CD4-positive, CD25-positive, alpha-beta regulatory T cell (primary cell): ENCODE measurements around the gene IDNK. TPM values are rescaled to one million over a fixed set of nuclear protein-coding genes. Genes with fewer than 3 reads are reported as not detected.

ENCODE experiments used
- ATAC-seq, 2 donors: fragments of 150-1000 bp; cut with Tn5 transposase; one replicate each; pipeline ENCODE4 v1.10.0; 2021; ENCODE audit warnings: low read depth in 2 of 2, moderate number of reproducible peaks in 2 of 2, moderate library complexity in 1 of 2
- DNase-seq, 3 donors: peaks; one replicate each; pipeline versions ENCODE4 v3.0.0 to v3.0.0-alpha.2; 2012 to 2022; ENCODE audit warnings: mixed read lengths in 1 of 3
- H3K27ac ChIP-seq: one replicate; pipeline ENCODE4 v1.7.0; 2013; ENCODE audit warnings: mild to moderate bottlenecking, low read length; ENCODE audit not compliant: insufficient read depth, poor library complexity, severe bottlenecking
- H3K27me3 ChIP-seq: one replicate; pipeline ENCODE4 v1.7.0; 2013; ENCODE audit warnings: low read length; ENCODE audit not compliant: control insufficient read depth, insufficient read depth
- H3K36me3 ChIP-seq: one replicate; pipeline ENCODE4 v1.7.0; 2013; ENCODE audit warnings: mild to moderate bottlenecking, low read length, moderate library complexity; ENCODE audit not compliant: control insufficient read depth, insufficient read depth
- H3K4me1 ChIP-seq: 2 replicates; pipeline ENCODE4 v1.7.0; 2013; ENCODE audit warnings: mild to moderate bottlenecking, low read length; ENCODE audit not compliant: insufficient read depth, control insufficient read depth, poor library complexity, severe bottlenecking
- H3K4me3 ChIP-seq: one replicate; pipeline ENCODE4 v1.7.0; 2013; ENCODE audit warnings: low read depth, mild to moderate bottlenecking, low read length, moderate library complexity
- H3K9me3 ChIP-seq, 2 experiments: 1 replicate in 1 of 2; 2 replicates in 1 of 2; pipeline ENCODE4 v1.7.0; 2013; ENCODE audit warnings: low read length in 2 of 2, mild to moderate bottlenecking in 1 of 2, moderate library complexity in 1 of 2; ENCODE audit not compliant: control insufficient read depth in 2 of 2
- H3K27ac Mint-ChIP-seq, 3 donors: one replicate each; pipeline ENCODE4 v1.8.0; 2020 to 2022; ENCODE audit warnings: mild to moderate bottlenecking in 3 of 3, mixed read lengths in 3 of 3, moderate library complexity in 2 of 3
- H3K27me3 Mint-ChIP-seq: one replicate; pipeline ENCODE4 v1.8.0; 2022; ENCODE audit warnings: mild to moderate bottlenecking, mixed read lengths
- H3K36me3 Mint-ChIP-seq: one replicate; pipeline ENCODE4 v1.8.0; 2020; ENCODE audit warnings: mixed read lengths
- H3K4me1 Mint-ChIP-seq, 4 donors: one replicate each; pipeline ENCODE4 v1.8.0; 2020 to 2022; ENCODE audit warnings: mixed read lengths in 4 of 4, mild to moderate bottlenecking in 1 of 4
- H3K4me3 Mint-ChIP-seq, 4 donors: one replicate each; pipeline ENCODE4 v1.8.0; 2020 to 2022; ENCODE audit warnings: mild to moderate bottlenecking in 4 of 4, mixed read lengths in 4 of 4, moderate library complexity in 3 of 4
- H3K9me3 Mint-ChIP-seq, 7 donors: one replicate each; pipeline ENCODE4 v1.8.0; 2020 to 2022; ENCODE audit warnings: mixed read lengths in 7 of 7, mild to moderate bottlenecking in 3 of 7, moderate library complexity in 2 of 7
- polyA plus RNA-seq, 4 donors: library from polyadenylated mRNA; unstranded; fragments of 300-500 nt; fragmentation: Illumina TruSeq; gene quantifications; one replicate each; pipeline ENCODE4 v1.2.3, GENCODE V29; 2021
- total RNA-seq: library from RNA; stranded (reverse); gene quantifications from one replicate; pipeline ENCODE4 v1.2.3, GENCODE V29; 2022

The IDNK gene
- total and polyA plus RNA-seq, 5 donors from 2014 or later = 9.1 to 43.3 (median 28.0) TPM

DNA sequence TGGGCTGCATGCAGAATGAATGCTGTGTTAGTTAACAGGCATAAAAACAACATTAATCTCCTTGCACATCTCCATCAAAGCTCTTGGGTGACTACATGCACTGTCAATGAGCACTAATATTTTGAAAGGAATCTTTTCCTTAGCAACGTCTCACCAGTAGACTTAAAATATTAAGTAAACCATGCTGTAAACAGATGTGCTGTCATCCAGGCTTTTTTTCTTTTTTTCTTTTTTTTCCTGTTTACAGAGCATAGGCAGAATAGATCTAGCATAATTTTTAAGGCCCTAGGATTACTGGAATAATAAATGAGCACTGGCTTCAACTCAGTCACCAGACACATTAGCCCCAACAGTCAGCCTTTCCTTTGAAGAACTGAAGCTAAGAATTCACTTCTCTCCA, 48.5 kb downstream of the IDNK start:
- ATAC-seq (no peak), DNase-seq (no peak)
- no peak overlapping the region for H3K4me3 ChIP-seq
- Mint-ChIP-seq H3K4me1 (peaks cover 11 to 31% (median 17%) of the 10 kb centered on the region in 4 donors), H3K36me3 (peaks cover 48% of the 10 kb centered on the region), H3K27me3 (no peaks in the 10 kb centered on the region), H3K4me3 (no peak overlapping the region), H3K9me3 (no peaks in the 10 kb centered on the region), H3K27ac (peak overlapping the region in 2 of 3 donors; percentile 33 to 52)
- H3K27ac ChIP-seq = no peak overlapping the region
- no peaks in the 10 kb centered on the region for H3K9me3 ChIP-seq
- peaks cover 80% of the 10 kb centered on the region for H3K36me3 ChIP-seq
- no peaks in the 10 kb centered on the region for H3K27me3 ChIP-seq
- H3K4me1 ChIP-seq = no peaks in the 10 kb centered on the region

DNA sequence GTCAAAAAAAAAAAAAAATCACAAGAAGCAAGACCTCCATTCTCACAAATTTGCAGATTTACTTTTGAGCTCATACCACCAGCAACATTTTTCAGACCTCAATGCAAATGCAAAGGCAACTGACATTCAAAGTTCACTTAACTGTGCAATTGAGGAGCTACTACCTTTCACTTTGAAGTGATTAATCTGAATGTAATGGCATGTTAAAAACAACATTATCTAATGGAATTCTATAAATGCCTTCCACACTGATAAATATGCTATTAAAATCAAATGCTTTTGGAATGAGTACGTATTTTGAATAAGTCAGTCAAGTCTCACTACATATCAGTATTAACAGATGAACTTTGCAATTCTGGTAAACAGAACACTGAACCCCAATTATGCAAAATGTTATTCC, 52.5 kb downstream of the IDNK start:
- no peak overlapping the region for H3K4me3 Mint-ChIP-seq
- no peaks in the 10 kb centered on the region for H3K9me3 ChIP-seq
- no peak for DNase-seq

DNA sequence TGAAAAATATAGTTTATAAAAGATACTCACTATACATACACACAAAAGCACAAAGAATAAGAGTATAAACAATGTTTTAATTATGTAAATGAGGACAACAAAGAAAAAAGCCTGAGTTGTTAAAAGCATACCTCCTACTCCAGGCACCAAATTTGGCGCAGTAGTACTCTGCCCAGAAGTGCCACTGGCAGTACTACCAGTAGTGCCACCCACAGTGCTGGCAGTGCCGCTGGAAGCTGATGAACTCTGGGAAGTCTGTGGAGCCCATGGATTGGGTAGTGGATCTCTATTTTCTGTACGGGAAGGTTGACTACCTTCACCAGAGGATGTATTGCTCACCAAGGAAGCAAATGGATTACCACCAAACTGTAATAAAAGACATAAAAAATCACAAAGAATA, 54.7 kb downstream of the IDNK start:
- Histone ChIP-seq H3K27ac (no peak overlapping the region), H3K27me3 (no peaks in the 10 kb centered on the region), H3K4me3 (no peak overlapping the region), H3K4me1 (no peaks in the 10 kb centered on the region), H3K36me3 (peaks cover 81% of the 10 kb centered on the region), H3K9me3 (no peaks in the 10 kb centered on the region)
- Mint-ChIP-seq H3K4me3 (no peak overlapping the region), H3K27ac (peak overlapping the region in 1 of 3 donors; percentile 75), H3K27me3 (no peaks in the 10 kb centered on the region), H3K9me3 (no peaks in the 10 kb centered on the region), H3K4me1 (peaks cover 17 to 35% (median 31%) of the 10 kb centered on the region in 4 donors), H3K36me3 (peaks cover 43% of the 10 kb centered on the region)
- no peak for DNase-seq
- no peak for ATAC-seq

More for the DNA sequence above, 52.5 kb downstream of the IDNK start:
- H3K4me1 ChIP-seq = no peaks in the 10 kb centered on the region
- no peak overlapping the region for H3K27ac ChIP-seq
- H3K27ac Mint-ChIP-seq = peak overlapping the region in 1 of 3 donors; percentile 26
- no peaks in the 10 kb centered on the region for H3K27me3 ChIP-seq
- H3K4me3 ChIP-seq = no peak overlapping the region
- peaks cover 43% of the 10 kb centered on the region for H3K36me3 Mint-ChIP-seq
- no peaks in the 10 kb centered on the region for H3K9me3 Mint-ChIP-seq
- peaks cover 81% of the 10 kb centered on the region for H3K36me3 ChIP-seq
- ATAC-seq = no peak
- no peaks in the 10 kb centered on the region for H3K27me3 Mint-ChIP-seq
- peaks cover 13 to 28% (median 18%) of the 10 kb centered on the region in 4 donors for H3K4me1 Mint-ChIP-seq

DNA sequence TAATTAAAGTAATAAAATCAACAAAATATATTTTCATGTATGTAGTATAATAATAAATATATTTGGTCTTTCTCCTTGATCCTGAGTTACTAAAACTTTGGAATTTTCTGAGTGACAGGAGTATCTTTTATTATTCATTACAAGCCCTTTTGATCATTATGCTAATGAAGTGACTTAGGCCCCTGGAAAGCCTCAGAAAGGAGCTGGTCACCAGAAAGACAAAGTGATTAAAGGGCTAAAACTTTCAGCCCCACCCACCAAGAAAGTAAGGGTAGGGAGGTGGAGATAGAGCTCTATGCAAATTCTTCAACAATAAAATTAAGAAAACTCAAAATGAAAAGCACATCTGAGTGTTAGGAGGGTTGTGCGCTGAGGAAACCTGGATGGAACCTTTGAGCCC, 57.3 kb downstream of the IDNK start:
- Mint-ChIP-seq H3K36me3 (peaks cover 39% of the 10 kb centered on the region), H3K4me1 (peaks cover 22 to 34% (median 28%) of the 10 kb centered on the region in 4 donors), H3K4me3 (no peak overlapping the region), H3K27me3 (no peaks in the 10 kb centered on the region), H3K9me3 (no peaks in the 10 kb centered on the region), H3K27ac (peak overlapping the region in 1 of 3 donors; percentile 69)
- Histone ChIP-seq H3K36me3 (peaks cover 69% of the 10 kb centered on the region), H3K4me3 (no peak overlapping the region), H3K27me3 (no peaks in the 10 kb centered on the region), H3K4me1 (no peaks in the 10 kb centered on the region), H3K9me3 (no peaks in the 10 kb centered on the region), H3K27ac (no peak overlapping the region)
- DNase-seq = no peak
- no peak for ATAC-seq

DNA sequence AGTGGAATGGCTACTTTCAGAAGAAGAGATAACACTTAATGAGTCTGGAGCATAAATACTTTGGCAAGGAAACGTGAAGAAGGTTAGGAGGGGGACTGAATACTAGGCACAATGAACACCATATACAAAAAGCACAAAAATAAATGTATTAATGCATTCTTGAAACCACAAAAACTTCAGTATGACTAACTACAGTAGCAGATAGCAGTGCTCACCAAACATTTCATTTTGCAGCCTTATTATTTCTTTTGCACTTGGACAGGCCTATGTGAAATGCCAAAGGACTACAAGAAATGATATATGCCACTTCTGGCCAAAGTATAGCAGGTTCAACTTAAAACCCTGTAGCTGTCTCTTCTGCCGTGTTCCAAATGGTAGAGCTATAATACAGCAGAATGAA, 58.5 kb downstream of the IDNK start:
- Mint-ChIP-seq H3K27ac (peak overlapping the region in 1 of 3 donors; percentile 69), H3K36me3 (peaks cover 35% of the 10 kb centered on the region)
- no peak for DNase-seq

DNA sequence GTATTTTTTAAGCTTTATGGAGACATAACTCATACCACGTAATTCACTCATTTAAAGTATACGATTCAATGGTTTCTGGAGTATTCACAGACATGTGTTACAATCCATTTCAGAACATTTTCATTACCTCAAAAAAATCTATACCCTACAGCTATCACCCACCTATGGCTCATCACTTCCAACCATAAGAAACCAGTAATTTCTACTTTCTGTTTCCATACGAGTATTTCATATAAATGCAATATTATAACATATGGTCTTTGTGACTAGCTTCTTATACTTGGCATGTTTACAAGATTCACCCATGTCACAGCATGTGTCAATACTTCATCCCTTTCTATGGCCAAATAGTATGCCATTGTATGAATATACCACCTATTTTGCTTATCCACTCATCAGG, 66.0 kb downstream of the IDNK start:
- Histone ChIP-seq H3K4me3 (peak overlapping the region; percentile 49), H3K27me3 (no peaks in the 10 kb centered on the region), H3K4me1 (peaks cover 49% of the 10 kb centered on the region), H3K9me3 (no peaks in the 10 kb centered on the region), H3K36me3 (peaks cover 8% of the 10 kb centered on the region), H3K27ac (no peak overlapping the region)
- Mint-ChIP-seq H3K4me3 (peak overlapping the region; percentile 8 to 43 (median 30)), H3K4me1 (peaks cover 46 to 82% (median 66%) of the 10 kb centered on the region in 4 donors), H3K9me3 (no peaks in the 10 kb centered on the region), H3K36me3 (peaks cover 4% of the 10 kb centered on the region), H3K27me3 (no peaks in the 10 kb centered on the region), H3K27ac (peak overlapping the region in 2 of 3 donors; percentile 31 to 74)
- DNase-seq = no peak
- ATAC-seq = no peak

More for the DNA sequence above, 58.5 kb downstream of the IDNK start:
- Mint-ChIP-seq H3K4me1 (peaks cover 28 to 41% (median 31%) of the 10 kb centered on the region in 4 donors), H3K9me3 (no peaks in the 10 kb centered on the region), H3K4me3 (no peak overlapping the region), H3K27me3 (no peaks in the 10 kb centered on the region)
- Histone ChIP-seq H3K4me1 (peaks cover 1% of the 10 kb centered on the region), H3K27ac (no peak overlapping the region), H3K27me3 (no peaks in the 10 kb centered on the region), H3K36me3 (peaks cover 61% of the 10 kb centered on the region), H3K9me3 (no peaks in the 10 kb centered on the region), H3K4me3 (no peak overlapping the region)
- no peak for ATAC-seq

DNA sequence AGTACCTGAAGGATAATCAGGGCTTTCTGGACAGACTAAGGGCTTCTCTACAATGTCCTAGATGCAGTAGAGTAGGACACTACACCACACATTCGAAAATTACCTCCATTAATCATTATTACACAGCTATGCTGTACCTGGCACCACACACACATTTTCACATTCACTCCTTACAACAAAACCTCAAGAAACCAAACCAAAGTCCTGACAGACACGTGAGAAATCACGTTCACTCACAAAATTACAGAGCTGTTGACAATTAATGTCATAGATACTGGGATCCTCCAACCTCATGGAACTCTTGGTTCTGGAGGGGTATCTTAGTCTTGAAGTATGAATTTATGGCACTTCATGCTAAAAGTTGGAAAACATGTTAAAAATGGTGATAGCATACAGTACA, 68.5 kb downstream of the IDNK start:
- no peak for ATAC-seq
- no peak overlapping the region for H3K27ac ChIP-seq
- H3K4me3 ChIP-seq = peak overlapping the region; percentile 2
- Mint-ChIP-seq H3K9me3 (no peaks in the 10 kb centered on the region), H3K4me3 (peak overlapping the region in 3 of 4 donors; percentile 1 to 26 (median 24)), H3K27me3 (no peaks in the 10 kb centered on the region), H3K27ac (peak overlapping the region in 2 of 3 donors; percentile 15 to 58), H3K36me3 (no peaks in the 10 kb centered on the region), H3K4me1 (peaks cover 47 to 91% (median 69%) of the 10 kb centered on the region in 4 donors)
- no peaks in the 10 kb centered on the region for H3K9me3 ChIP-seq
- H3K27me3 ChIP-seq = no peaks in the 10 kb centered on the region
- peaks cover 48% of the 10 kb centered on the region for H3K4me1 ChIP-seq
- DNase-seq = no peak
- H3K36me3 ChIP-seq = no peaks in the 10 kb centered on the region
